GM13976 (cell line): ENCODE data around the gene ERGIC1.

Source experiments
- DNase-seq: peaks from one replicate; pipeline ENCODE4 v3.0.0; 2012; ENCODE audit warnings: low spot score
- CTCF ChIP-seq: IDR thresholded peaks from 2 replicates; pipeline ENCODE4 v1.5.1; 2012; ENCODE audit warnings: borderline replicate concordance, mild to moderate bottlenecking; ENCODE audit not compliant: insufficient read depth; ENCODE audit errors: extremely low read depth, missing control alignments, control extremely low read depth
- in situ Hi-C: fragments of 300-500 bp; cut with MboI; formaldehyde crosslinking; loops from one replicate; pipeline ENCODE4 v1.12.0; 2022; ENCODE audit warnings: low sequenced_read_pairs, mixed read lengths, inconsistent platforms; ENCODE audit not compliant: unreplicated experiment

The ERGIC1 gene

DNA sequence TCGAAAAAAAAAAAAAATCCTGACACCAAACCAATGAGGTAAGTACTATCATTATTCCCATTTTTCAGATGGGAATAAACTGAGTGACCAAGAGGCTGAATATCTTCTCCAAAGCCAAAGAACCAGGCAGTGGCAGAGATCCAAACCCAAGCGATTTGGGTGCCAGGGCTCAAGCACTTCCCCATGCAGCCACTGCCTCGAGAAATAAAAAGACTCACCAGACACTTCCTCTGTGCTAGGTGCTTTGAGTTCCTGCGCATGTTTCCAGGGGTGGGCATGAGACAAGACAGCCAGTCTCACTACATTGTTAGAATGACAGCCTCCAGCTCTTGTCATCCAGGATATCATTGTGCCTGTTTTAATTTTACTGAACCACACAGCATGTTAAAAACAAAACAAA lies 122.9 kb downstream of the ERGIC1 start:
- in situ Hi-C loops, result no loop called here
- DNase-seq, result no peak
- no peak for TF ChIP-seq CTCF

- in situ Hi-C loops, result no loop called here
- TF ChIP-seq CTCF, result no peak
- no peak for DNase-seq
Measured at GRCh38 chr5:172957458-172957857, 123.4 kb downstream of the ERGIC1 start.

DNA sequence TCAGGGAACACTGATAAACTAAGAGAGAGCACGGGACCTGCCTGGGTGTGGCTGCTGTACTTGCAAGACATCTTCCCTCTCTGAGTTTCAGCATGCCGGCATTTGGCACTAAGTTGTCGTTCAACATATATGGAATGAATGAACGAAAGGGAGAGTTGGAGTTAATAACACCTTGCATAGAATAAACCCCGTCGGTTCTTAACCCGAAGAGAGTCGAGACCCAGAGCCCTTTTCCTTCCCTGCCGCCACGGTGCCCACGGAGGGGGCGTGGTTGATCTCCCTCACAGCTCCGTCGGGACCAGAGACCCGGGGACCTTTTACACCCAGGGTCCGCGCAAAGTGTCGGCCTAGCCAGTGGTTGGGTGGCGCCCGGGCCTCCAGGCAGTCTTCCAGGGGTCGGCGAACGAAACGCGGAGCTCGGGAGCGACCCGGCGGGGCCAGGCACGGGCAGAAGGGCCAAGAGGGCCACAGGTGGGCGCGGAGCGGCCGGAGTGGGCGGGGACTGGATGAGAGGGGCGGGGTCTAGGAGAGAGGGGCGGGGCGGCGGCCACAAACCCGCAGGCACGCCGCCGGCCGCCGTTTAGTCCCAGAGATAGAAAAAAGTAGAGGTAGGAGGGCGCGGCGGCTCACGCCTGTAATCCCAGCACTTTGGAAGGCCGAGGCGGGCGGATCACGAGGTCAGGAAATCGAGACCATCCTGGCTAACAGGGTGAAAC lies 124.4 kb downstream of the ERGIC1 start:
- no peak for TF ChIP-seq CTCF
- peak; percentile 96 for DNase-seq
- in situ Hi-C loops, result no loop called here

DNA sequence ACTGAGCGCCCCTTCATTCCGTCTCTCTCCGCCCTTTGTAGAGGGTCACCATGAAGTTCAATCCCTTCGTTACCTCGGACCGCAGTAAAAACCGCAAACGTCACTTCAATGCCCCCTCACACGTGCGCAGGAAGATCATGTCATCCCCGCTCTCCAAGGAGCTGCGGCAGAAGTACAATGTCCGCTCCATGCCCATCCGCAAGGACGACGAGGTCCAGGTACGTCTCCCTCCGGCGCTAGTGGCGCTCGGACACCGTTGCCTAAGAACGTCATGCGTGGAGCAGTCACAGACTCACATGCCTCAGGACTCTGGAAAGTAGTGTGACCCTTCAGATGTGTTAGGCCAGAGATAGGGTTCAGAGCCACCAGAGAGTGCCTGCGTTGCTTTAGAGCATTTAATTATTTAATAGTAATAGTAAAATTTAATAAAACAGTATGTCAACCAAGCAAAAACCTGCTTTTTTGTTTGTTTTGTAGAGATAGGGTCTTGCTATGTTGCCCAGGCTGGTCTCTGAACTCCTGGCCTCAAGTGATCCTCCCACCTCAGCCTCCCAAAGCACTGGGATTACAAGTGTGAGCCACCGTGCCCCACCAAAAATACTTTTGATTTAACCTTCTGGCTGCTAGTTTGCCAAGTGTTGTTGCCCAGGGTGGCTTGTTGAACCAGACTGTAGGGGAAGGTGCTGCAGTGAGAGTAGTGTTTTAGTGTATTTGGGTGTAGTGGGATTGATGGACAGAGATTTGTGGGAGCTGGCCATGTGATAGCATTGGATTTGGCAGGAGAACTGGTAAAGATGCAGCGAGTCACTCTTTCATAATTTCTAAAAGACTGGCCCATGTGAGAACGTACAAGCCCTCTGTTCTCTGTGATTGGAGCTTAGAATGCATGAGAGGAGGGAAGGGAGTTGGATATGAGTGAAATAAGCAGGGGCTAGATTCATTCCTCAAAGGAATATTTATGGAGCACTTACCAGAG lies 126.1 kb downstream of the ERGIC1 start:
- no peak for DNase-seq
- no peak for TF ChIP-seq CTCF
- in situ Hi-C loops, result no loop called here

DNA sequence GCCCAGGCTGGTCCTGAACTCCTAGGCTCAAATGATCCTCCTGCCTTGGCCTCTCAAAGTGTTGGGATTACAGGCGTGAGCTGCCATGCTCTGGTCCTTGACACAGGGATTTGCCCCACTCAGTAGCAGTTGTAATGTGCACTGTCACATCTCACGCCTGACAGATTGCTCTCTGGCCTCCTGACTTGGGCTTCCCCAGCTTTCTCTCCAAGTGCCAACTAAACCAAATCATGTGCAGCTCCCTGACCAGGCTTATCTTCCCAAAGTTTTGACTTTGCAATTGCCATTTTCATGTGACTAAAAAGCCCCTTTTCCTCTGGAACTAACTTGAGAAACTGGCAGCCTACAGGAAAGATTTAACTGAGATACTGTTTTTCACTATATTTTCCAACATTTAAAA lies 135.9 kb downstream of the ERGIC1 start:
- in situ Hi-C loops, result no loop called here
- DNase-seq, result no peak
- no peak for TF ChIP-seq CTCF

DNA sequence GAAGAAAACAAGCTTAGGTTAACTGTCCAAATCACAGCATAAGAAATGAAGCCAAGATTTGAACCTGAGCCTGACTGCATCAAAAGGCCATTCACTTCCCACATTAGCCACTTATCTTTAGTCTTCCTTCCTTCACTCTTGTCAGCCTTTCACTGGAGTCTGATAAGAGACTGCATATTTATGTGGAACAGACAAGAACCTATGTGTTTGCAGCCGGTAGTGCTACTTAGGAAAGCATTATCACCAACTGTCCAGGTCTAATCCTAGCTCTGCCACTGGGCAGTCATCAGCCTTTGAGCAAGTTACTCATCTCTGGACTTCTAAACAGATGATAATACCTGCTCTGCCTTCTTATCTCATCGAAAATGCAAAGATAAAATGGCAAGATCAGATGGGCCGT lies 137.4 kb downstream of the ERGIC1 start:
- TF ChIP-seq CTCF, result no peak
- no peak for DNase-seq
- in situ Hi-C loops, result no loop called here
